ENCODE data around the gene ABCG2.

Gene ABCG2

DNA sequence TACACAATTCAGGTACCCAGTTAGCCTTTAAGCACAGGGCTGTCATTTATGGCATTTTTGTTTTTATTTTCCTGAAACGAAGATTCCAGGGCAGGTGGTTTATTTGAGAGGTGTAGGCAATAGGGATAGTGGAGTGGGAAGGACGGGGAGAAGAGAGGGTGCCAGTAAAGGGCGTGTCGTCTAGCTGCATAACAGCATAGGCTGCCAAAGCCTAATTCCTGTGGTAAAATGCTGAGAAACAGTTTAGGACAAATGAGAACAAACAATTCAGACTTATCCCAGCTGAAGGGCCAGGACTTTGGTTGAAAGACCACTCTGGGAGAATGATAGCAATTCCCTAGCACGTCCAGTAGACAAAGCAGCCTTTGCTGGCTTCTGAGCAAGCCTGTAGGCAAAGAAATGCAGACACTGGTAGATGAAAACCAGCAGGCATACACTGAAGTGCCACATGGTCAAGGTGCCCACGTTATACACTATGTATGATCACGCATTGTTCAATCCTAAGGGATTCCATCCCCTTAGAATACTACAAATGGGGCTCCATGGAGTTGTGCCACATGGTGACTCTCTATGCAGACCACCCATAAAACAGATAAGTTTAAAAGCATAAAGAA lies 80.4 kb downstream of the ABCG2 start:
- no peak for DNase-seq (ENCODE audit: extremely low read depth in 1 of 2, low read depth in 1 of 2)

- no peak for DNase-seq (ENCODE audit: extremely low read depth in 1 of 2, low read depth in 1 of 2)
Measured at GRCh38 chr4:88075336-88075735, 83.1 kb downstream of the ABCG2 start.

GRCh38 chr4:88070031-88070430 lies 88.4 kb downstream of the ABCG2 start:
- DNase-seq (ENCODE audit: extremely low read depth in 1 of 2, low read depth in 1 of 2) = no peak

DNA sequence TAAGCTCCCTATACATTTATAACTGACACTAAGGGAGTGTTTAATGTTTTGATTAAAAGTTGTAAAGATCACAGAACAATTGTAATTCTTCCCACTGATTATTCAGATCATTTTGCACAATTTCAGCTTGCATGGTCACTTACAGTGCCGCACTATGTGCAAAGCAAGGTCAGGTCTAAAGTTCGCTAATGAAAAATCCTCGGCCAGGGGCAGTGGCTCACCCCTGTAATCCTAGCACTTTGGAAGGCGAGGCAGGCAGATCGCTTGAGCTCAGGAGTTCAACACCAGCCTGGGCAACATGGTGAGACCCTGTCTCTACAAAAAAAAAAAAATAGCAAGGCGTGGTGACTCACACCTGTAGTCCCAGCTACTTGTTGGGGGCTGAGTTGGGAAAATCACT lies 94.0 kb downstream of the ABCG2 start:
- DNase-seq (ENCODE audit: extremely low read depth in 1 of 2, low read depth in 1 of 2) = no peak

- DNase-seq (ENCODE audit: extremely low read depth in 1 of 2, low read depth in 1 of 2) = no peak
Measured at GRCh38 chr4:88063634-88064296, 94.7 kb downstream of the ABCG2 start.

DNA sequence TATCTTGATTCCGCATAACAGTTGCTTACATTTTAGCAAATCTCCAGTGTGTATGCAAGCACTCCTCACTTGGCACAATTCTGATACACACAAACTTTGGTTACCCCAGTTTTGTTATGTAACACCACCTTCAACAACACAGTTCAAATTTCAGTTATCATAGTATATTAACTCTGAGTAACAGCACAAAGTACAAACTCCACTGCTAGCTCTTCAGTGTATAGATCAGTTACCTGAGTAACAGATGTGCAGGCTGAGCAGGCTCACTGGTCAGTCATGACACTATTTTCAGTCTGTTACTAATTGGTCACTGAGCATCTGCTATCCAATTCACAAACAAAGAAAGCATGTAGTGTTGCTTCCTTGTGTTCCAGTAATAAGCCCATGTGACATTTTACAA lies 95.6 kb downstream of the ABCG2 start:
- DNase-seq (ENCODE audit: extremely low read depth in 1 of 2, low read depth in 1 of 2) = no peak

DNA sequence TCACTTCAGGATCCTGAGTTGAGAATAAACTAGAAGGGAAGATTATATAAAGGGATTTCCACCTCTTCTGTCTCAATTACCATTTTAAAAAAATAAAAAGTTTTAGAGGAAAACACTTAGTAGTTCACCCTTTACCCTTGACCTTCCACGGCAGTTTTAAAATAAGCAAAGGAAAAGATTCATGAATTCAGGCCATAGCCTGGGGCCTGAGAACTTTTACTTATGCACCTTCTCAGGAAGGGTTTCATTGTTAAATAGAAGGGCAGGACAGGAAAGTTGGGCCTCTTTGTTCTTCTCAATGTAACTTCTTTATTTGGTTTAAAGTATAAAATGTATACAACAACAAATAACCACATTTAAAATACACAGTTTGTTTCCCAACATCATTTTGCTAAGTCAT lies 96.1 kb downstream of the ABCG2 start:
- DNase-seq (ENCODE audit: extremely low read depth in 1 of 2, low read depth in 1 of 2) = no peak

- DNase-seq (ENCODE audit: extremely low read depth in 1 of 2, low read depth in 1 of 2) = no peak
Measured at GRCh38 chr4:88060431-88060830, 98.0 kb downstream of the ABCG2 start.

GRCh38 chr4:88059766-88060165 lies 98.7 kb downstream of the ABCG2 start:
- no peak for DNase-seq (ENCODE audit: extremely low read depth in 1 of 2, low read depth in 1 of 2)

GRCh38 chr4:88058295-88058694 lies 100.1 kb downstream of the ABCG2 start:
- no peak for DNase-seq (ENCODE audit: extremely low read depth in 1 of 2, low read depth in 1 of 2)

DNA sequence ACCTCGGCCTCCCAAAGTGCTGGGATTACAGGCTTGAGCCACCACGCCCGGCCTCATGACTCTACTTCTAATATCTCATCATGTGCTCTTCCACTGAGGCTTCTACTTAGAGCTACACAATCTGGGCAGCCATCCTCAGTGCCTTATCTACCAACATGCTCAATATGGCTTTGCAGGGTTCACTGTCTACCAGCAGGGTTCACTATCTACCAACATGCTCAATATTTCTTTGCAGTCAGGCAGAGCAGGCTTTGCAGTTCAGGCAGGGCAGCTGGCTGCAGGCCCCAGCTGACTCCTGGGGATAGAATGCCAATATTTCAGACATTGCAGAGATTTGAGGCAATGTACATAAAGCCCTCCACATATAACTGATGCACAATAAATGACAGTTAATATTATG lies 103.5 kb downstream of the ABCG2 start:
- DNase-seq (ENCODE audit: extremely low read depth in 1 of 2, low read depth in 1 of 2) = no peak

GRCh38 chr4:88054229-88054628 lies 104.2 kb downstream of the ABCG2 start:
- no peak for DNase-seq (ENCODE audit: extremely low read depth in 1 of 2, low read depth in 1 of 2)

GRCh38 chr4:88045021-88045420 lies 113.4 kb downstream of the ABCG2 start:
- DNase-seq (ENCODE audit: extremely low read depth in 1 of 2, low read depth in 1 of 2) = no peak

DNA sequence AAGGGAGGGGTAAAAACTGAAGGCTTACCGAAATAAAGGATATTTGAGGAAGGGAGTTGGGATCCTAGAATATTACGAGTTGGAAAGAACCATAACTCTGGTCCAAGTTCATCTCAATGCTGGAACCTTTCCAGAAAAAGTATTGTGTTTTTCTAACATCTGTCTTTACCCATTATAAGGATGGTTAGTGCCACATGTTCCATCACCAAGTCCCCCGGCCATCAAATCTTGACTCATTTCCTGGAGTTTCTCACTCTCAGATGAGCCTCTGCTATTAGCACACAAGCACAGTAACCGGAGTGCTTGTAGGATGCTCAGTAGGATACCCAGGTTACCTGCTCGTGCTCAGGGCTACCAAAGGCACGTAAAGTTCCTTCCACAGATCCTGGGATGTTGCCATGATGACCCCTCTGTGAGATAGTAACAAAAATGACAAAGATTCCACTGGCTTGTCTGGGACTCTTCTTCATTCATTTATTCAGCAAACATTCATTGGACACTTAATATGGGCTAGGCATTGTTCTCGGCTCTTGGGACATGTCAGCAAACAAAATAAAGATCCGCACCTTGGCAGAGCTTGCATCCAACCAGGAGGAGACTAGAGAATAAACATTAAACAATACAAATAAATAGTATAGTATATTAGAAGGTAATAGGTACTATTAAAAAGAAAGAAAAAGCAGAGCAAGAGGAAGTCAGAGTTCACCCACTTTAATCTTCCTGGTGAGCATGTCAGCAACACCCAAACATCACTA lies 114.7 kb downstream of the ABCG2 start:
- no peak for DNase-seq (ENCODE audit: extremely low read depth in 1 of 2, low read depth in 1 of 2)

GRCh38 chr4:88043001-88043400 lies 115.4 kb downstream of the ABCG2 start:
- no peak for DNase-seq (ENCODE audit: extremely low read depth in 1 of 2, low read depth in 1 of 2)

DNA sequence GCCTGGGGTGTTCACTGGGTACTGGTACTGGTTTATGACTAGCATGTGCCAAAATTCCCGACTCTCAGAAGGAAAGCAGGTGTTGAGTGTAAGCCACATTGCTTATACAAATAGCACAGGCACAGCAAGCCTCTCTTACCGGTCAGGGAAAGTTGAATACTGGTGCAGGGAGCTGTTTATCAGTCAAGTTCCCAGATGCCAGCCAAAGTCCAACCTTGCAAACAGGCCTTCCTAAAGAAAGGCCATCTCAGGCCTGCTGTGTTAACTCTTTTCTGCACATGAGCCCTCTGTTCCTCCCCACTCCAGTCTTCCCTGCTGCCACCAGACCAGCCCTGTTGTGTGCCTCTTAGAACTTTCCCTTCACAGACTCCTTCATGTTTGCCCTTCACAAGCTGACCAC lies 116.8 kb downstream of the ABCG2 start:
- DNase-seq (ENCODE audit: extremely low read depth in 1 of 2, low read depth in 1 of 2) = no peak

GRCh38 chr4:88040707-88041106 lies 117.7 kb downstream of the ABCG2 start:
- no peak for DNase-seq (ENCODE audit: extremely low read depth in 1 of 2, low read depth in 1 of 2)
